Glomerular visceral epithelial cell (primary cell): ENCODE data around the gene IFI27L2.
A peak's percentile ranks its signal among the peaks of the same experiment; 100 is the strongest.
"Not testable (repeated sequence)": the region's sequence is repeated elsewhere in the genome, so short reads cannot be mapped to it uniquely, and the experiment has no call there.

ENCODE experiments used
- DNase-seq: peaks from one replicate; pipeline ENCODE4 v3.0.0-alpha.2; 2016; ENCODE audit errors: extremely low spot score

The IFI27L2 gene

GRCh38 chr14:94129111-94129757 lies at the start of gene IFI27L2:
TSS of gene IFI27L2 (minus strand) at chr14:94129604. CDS start at chr14:94129564, 40 bp downstream.
- peak; percentile 88 for DNase-seq

GRCh38 chr14:94177806-94178205 lies 48.4 kb upstream of the IFI27L2 start:
- DNase-seq: peak; percentile 6

GRCh38 chr14:94176808-94177207 lies 47.4 kb upstream of the IFI27L2 start:
- no peak for DNase-seq

DNA sequence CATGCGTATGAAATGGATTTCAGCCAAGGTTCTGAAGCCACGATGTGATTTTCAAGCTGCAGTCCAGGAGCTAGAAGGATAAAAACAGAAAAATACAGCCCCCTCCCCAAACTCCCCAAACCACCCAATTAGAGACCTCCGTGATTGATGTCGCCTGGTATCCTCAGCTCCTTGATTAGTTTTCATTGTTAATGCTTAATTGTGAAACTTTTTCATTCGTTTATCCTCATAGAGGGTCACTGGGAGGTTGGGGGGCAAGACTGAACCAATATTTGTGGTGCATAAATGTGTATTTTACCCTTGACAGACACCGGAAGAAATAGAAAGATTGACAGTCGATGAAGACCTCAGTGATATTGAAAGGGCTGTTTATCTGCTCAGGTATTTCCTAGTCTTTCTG lies 46.3 kb upstream of the IFI27L2 start:
- DNase-seq: no peak

- DNase-seq: peak; percentile 22
Measured at GRCh38 chr14:94175011-94175745, 45.8 kb upstream of the IFI27L2 start.

GRCh38 chr14:94174604-94175010 lies 45.2 kb upstream of the IFI27L2 start:
- no peak for DNase-seq

DNA sequence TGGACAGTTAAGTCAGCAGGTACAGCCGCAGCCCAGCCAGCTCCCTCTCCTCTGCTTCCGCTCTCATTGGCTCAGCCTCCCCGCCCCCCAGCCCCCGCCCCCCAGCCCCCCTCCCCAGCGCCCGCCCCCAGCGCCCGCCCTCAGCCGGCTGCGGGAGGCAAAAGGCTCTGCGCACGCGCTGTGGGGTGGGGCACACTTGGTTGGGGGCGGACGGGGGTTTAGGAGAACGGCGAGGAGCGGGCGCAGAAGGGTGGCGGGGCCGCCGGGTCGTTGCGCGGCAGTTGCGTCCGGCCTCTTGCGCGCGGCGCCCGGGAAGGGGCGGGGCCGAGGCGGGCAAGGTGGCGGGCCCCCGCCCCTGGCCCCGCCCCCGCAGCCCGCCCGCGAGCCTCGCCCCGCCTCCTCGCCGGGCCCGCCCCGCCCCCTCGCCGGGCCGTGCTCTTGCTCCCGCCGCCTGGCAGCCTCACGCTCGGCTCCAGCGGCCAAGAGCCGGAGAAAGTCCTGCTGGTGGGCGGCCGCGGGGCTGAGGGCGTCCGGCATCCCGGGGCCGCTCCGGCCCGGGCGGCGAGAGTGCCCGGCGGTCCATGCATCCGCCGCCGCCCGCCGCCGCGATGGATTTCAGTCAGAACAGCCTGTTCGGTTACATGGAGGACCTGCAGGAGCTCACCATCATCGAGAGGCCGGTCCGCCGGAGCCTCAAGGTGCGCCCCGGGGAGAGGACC lies 44.6 kb upstream of the IFI27L2 start, which contains the start of gene PPP4R4:
TSS of gene PPP4R4 (plus strand) at position 438 of the 719 bp plus-strand sequence. CDS start at position 582, 144 bp downstream.
- DNase-seq: peak; percentile 98

GRCh38 chr14:94173471-94173884 lies 44.1 kb upstream of the IFI27L2 start:
- no peak for DNase-seq

DNA sequence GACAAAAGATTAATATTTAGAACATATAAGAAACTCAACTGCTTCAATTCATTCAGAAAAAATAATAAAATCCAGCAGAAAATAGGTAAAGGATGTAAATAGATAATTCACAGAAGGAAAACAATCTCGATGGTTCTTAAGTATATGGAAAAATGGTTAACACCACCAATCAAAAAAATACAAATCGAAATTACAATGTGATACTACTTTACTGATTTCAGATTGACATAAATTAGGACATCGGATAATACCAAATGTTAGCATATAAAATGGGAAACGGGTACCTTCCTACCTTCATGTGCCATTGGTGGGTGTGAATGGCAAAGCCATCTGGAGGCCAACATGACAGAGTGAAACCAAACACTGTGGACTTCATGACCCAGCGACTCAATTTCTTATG lies 43.1 kb upstream of the IFI27L2 start:
- no peak for DNase-seq

DNA sequence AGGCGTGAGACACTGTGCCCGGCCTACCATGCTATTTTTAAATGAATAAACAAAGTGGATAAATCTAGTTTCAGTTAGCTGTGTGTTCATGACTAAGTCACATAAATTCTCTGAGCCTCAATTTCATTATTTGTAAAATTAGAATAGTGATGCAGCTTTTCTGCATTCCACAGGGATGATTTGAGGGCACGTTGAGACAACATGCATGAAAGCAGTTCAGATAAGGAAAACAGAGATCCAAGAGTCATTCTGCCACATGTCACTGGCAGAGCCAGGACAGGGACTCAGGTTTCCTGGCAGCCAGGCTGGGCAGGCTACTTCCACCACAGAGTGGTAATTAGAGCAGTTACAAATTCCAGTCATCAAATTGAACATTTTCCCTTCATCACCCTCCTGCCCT lies 41.8 kb upstream of the IFI27L2 start:
- DNase-seq: no peak

DNA sequence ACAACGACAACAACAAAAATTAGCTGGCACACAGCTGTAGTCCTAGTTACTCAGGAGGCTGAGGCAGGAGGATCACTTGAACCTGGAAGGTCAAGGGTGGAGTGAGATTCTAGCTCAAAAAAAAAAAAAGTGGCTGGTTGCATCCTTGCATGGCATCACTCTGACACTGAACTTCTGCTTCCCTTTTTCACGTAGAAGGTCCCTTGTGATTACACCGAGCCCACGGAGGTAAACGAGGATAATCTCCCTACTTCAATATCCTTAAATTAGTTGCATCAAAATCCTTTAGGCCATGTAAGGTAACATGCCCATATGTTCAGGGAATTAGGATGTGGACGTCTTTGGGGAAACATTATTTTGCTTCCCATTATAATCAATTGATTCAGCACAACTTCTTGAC lies 40.7 kb upstream of the IFI27L2 start:
- DNase-seq: no peak

DNA sequence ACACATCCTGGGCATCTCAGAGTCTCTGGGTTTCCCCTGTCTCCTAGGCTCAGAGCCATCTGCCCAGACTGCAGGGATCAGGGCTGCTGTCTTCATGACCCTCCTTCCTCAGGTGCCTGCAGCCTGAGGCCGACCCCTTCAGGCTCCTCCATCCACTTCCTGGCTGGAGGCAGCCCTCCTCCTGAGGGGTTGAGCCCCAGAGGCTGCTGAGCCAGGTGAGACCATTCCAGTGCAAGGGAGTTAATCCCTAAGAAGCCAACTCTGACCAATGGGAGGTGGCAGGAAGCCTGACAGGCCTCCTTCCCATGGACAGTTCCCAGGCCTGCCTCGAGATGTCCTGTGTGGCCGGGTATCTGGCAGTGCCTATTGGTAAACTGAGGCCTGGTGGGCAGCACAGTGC lies 36.3 kb upstream of the IFI27L2 start:
- no peak for DNase-seq

DNA sequence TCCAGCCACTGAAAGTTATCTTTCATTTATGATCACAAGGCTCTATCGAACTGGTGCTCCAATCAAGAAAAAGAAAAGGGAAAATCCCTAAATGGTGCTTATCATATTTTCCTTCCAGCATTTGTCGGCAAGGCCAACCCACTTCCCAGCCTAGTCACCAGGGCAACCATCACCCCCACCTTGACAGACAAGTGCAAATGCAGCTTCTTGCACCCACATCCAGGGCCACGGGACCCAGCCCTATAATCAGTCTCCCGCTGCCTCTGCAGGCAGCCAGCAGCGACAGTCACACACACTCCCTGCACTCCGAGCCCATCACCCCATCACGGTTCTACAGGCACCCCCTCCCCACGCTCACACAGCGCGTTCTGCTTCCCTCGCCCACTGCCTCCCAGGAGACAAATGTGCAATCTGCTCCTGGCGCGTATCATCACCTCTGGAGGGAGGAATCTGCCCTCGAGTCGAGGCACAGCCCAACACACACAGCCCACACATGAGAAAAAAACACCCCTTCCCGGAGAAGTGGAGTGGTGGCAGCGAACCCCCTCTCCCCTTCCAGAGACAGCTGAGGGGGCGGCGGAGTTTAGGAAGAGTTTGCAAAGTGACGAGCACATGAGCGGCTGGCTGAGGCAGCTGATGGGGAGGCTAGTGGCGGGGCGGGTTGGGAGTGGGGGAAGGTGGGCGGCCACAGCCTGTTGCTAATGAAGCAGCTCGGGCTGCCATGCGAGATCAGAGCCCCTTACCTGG lies 35.5 kb upstream of the IFI27L2 start:
- no peak for DNase-seq

DNA sequence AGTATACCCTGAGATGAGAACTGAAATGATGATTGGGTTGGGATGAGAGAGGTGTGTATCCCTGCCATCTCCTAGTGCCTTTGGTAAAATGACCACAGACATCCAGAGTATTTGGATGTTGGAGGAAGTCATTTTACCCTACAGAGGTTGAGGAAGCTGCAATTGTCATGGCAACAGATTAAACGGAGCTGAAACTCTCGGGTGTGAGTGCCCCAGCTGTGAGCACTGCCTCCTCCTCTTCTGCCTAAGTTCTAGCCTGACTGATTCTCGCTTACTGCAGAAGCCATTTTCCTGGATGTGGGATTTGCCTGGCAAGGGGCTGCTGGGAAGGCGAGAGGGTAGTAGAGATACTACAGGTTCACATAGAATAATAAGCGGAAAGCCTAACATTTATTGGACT lies 34.4 kb upstream of the IFI27L2 start:
- peak; percentile 17 for DNase-seq

- DNase-seq: no peak
Measured at GRCh38 chr14:94162466-94162865, 33.1 kb upstream of the IFI27L2 start.

GRCh38 chr14:94161981-94162380 lies 32.6 kb upstream of the IFI27L2 start:
- no peak for DNase-seq

- no peak for DNase-seq
Measured at GRCh38 chr14:94161058-94161457, 31.7 kb upstream of the IFI27L2 start.

GRCh38 chr14:94158239-94158883 lies 29.0 kb upstream of the IFI27L2 start:
- no peak for DNase-seq

- no peak for DNase-seq
Measured at GRCh38 chr14:94157197-94157596, 27.8 kb upstream of the IFI27L2 start.

GRCh38 chr14:94156143-94156542 lies 26.7 kb upstream of the IFI27L2 start:
- not testable (repeated sequence) for DNase-seq

GRCh38 chr14:94153750-94154342 lies 24.4 kb upstream of the IFI27L2 start:
- DNase-seq: no peak
